MM.1S (cell line): ENCODE data around the gene HOMER2.

ENCODE experiments used
- DNase-seq: peaks from one replicate; pipeline ENCODE4 v3.0.0-alpha.2; 2015
- H2AFZ ChIP-seq: fragments of 300-600 bp; sonication (generic); 2 replicates; pipeline ENCODE4 v1.6.0; 2016; ENCODE audit warnings: antibody characterized with exemption, low read length
- H3F3A ChIP-seq: fragments of 300-600 bp; sonication (generic); 2 replicates; pipeline ENCODE4 v1.6.1; 2016; ENCODE audit warnings: mild to moderate bottlenecking, antibody characterized with exemption, low read length, moderate library complexity, mixed read lengths; ENCODE audit not compliant: insufficient read depth
- H3K27ac ChIP-seq: fragments of 300-600 bp; sonication (generic); 2 replicates; pipeline ENCODE4 v1.5.1; 2016; ENCODE audit warnings: mild to moderate bottlenecking, low read length
- H3K27me3 ChIP-seq: fragments of 300-600 bp; sonication (generic); replicated peaks from 2 replicates; pipeline ENCODE4 v1.6.0; 2016; ENCODE audit warnings: low read length; ENCODE audit not compliant: insufficient read depth
- H3K36me3 ChIP-seq: fragments of 300-600 bp; sonication (generic); replicated peaks from 2 replicates; pipeline ENCODE4 v1.6.1; 2016; ENCODE audit warnings: mild to moderate bottlenecking, low read length, mixed read lengths; ENCODE audit not compliant: insufficient read depth
- H3K4me1 ChIP-seq: fragments of 300-600 bp; sonication (generic); 2 replicates; pipeline ENCODE4 v1.6.1; 2016; ENCODE audit warnings: low read length, mixed read lengths
- H3K4me2 ChIP-seq: fragments of 300-600 bp; sonication (generic); 2 replicates; pipeline ENCODE4 v1.6.0; 2016; ENCODE audit warnings: low read depth, low read length
- H3K4me3 ChIP-seq: fragments of 300-600 bp; sonication (generic); 2 replicates; pipeline ENCODE4 v1.5.1; 2016; ENCODE audit warnings: low read length, mixed read lengths
- H3K79me2 ChIP-seq: fragments of 300-600 bp; sonication (generic); 2 replicates; pipeline ENCODE4 v1.6.1; 2016; ENCODE audit warnings: mixed run types, low read length, mixed read lengths
- H3K9ac ChIP-seq: fragments of 300-600 bp; sonication (generic); 2 replicates; pipeline ENCODE4 v1.6.1; 2016; ENCODE audit warnings: low read length, mixed read lengths
- H3K9me2 ChIP-seq: fragments of 300-600 bp; sonication (generic); replicated peaks from 2 replicates; pipeline ENCODE4 v1.6.1; 2016; ENCODE audit warnings: mild to moderate bottlenecking, low read length, mixed read lengths; ENCODE audit not compliant: insufficient read depth
- H3K9me3 ChIP-seq: fragments of 300-600 bp; sonication (generic); replicated peaks from 2 replicates; pipeline ENCODE4 v1.6.1; 2016; ENCODE audit warnings: mild to moderate bottlenecking, low read length, mixed read lengths; ENCODE audit not compliant: insufficient read depth
- H4K20me1 ChIP-seq: fragments of 300-600 bp; sonication (generic); 2 replicates; pipeline ENCODE4 v1.6.1; 2016; ENCODE audit warnings: mild to moderate bottlenecking, low read length, moderate library complexity, mixed read lengths; ENCODE audit not compliant: insufficient read depth
- EZH2 ChIP-seq: fragments of 300-600 bp; sonication (generic); optimal IDR thresholded peaks from 2 replicates; pipeline ENCODE3; 2017; ENCODE audit warnings: low read depth, mild to moderate bottlenecking, antibody characterized with exemption, low read length, mixed read lengths
- EZH2phosphoT487 ChIP-seq: fragments of 300-600 bp; sonication (generic); IDR thresholded peaks from 2 replicates; pipeline ENCODE4 v1.6.1; 2018; ENCODE audit warnings: antibody characterized with exemption, low read length
- TF ChIP-seq, protein P1 (sequence below): fragments of 300-600 bp; sonication (generic); IDR thresholded peaks from 2 replicates; pipeline ENCODE4 v1.5.1; 2016; ENCODE audit warnings: antibody characterized with exemption, low read length, mixed read lengths

The HOMER2 gene

DNA sequence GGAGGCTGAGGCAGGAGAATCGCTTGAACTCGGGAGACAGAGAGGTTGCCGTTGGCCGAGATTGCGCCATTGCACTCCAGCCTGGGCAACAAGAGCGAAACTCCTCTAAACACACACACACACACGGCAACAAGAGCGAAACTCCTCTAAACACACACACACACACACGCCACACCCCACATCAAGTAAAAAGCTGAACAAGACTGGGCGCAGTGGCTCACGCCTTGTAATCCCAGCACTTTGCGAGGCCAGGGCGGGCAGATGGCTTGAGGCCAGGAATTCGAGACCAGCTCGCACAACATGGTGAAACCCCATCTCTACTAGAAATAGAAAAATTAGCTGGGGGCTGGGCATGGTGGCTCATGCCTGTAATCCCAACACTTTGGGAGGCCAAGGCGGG, 49.0 kb downstream of the HOMER2 start:
- no peaks in the 10 kb centered on the region for H3K9me2 ChIP-seq
- H4K20me1 ChIP-seq = no peaks in the 10 kb centered on the region
- H3K27me3 ChIP-seq = no peaks in the 10 kb centered on the region
- no peak overlapping the region for H3K4me2 ChIP-seq
- no peaks in the 10 kb centered on the region for H3K4me1 ChIP-seq
- no peak overlapping the region for H3K27ac ChIP-seq
- H3K4me3 ChIP-seq = no peak overlapping the region
- H3K36me3 ChIP-seq = no peaks in the 10 kb centered on the region
- no peak for DNase-seq
- TF ChIP-seq EZH2 (no peak), EZH2phosphoT487 (no peak)
- TF ChIP-seq, protein P1, sequence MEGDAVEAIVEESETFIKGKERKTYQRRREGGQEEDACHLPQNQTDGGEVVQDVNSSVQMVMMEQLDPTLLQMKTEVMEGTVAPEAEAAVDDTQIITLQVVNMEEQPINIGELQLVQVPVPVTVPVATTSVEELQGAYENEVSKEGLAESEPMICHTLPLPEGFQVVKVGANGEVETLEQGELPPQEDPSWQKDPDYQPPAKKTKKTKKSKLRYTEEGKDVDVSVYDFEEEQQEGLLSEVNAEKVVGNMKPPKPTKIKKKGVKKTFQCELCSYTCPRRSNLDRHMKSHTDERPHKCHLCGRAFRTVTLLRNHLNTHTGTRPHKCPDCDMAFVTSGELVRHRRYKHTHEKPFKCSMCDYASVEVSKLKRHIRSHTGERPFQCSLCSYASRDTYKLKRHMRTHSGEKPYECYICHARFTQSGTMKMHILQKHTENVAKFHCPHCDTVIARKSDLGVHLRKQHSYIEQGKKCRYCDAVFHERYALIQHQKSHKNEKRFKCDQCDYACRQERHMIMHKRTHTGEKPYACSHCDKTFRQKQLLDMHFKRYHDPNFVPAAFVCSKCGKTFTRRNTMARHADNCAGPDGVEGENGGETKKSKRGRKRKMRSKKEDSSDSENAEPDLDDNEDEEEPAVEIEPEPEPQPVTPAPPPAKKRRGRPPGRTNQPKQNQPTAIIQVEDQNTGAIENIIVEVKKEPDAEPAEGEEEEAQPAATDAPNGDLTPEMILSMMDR = no peak
- no peak overlapping the region for H2AFZ ChIP-seq
- no peaks in the 10 kb centered on the region for H3K79me2 ChIP-seq
- no peaks in the 10 kb centered on the region for H3K9me3 ChIP-seq
- no peak overlapping the region for H3K9ac ChIP-seq
- no peaks in the 10 kb centered on the region for H3F3A ChIP-seq

DNA sequence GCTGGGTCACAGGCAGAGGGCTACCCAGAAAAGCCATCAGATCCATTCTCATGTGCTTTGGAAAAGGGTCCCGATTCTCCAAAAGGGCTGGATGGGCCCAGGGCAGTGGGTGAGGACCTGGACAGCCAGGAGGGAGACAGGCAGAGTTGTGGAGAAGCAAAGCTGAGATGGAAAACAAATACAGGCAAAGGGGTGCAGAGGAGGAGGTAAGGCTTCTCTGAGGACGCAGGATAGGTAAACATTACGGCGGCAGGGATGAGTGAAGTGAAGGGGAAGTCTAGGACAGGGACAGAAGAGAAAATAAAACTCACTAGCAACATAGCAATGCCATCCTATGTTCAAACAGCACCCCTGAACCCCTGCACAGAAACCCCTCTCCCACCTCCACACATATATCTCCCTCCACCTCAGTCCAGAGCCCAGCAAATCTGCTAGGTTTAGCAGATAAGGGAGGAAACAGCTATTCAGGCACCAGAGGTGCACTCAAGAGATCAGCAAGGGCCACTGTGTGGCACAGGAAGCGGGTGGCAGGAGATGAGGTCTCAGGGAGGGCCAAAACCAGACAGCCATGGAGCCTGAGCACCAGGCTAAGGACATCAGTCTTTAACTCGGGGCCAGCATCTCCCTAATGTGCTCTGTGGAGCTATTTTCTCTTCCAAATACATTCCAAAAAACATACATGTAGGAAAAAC, 51.3 kb downstream of the HOMER2 start:
- DNase-seq = no peak
- H3K4me2 ChIP-seq = no peak overlapping the region
- H2AFZ ChIP-seq = no peak overlapping the region
- H3F3A ChIP-seq = no peaks in the 10 kb centered on the region
- H3K36me3 ChIP-seq = no peaks in the 10 kb centered on the region
- H3K27ac ChIP-seq = no peak overlapping the region
- no peaks in the 10 kb centered on the region for H3K4me1 ChIP-seq
- no peak overlapping the region for H3K4me3 ChIP-seq
- H3K9me2 ChIP-seq = no peaks in the 10 kb centered on the region
- no peaks in the 10 kb centered on the region for H3K9me3 ChIP-seq
- no peak for TF ChIP-seq EZH2
- TF ChIP-seq EZH2phosphoT487 = no peak
- TF ChIP-seq, protein P1 = no peak
- H4K20me1 ChIP-seq = no peaks in the 10 kb centered on the region
- H3K9ac ChIP-seq = no peak overlapping the region
- H3K27me3 ChIP-seq = no peaks in the 10 kb centered on the region
- H3K79me2 ChIP-seq = no peaks in the 10 kb centered on the region

DNA sequence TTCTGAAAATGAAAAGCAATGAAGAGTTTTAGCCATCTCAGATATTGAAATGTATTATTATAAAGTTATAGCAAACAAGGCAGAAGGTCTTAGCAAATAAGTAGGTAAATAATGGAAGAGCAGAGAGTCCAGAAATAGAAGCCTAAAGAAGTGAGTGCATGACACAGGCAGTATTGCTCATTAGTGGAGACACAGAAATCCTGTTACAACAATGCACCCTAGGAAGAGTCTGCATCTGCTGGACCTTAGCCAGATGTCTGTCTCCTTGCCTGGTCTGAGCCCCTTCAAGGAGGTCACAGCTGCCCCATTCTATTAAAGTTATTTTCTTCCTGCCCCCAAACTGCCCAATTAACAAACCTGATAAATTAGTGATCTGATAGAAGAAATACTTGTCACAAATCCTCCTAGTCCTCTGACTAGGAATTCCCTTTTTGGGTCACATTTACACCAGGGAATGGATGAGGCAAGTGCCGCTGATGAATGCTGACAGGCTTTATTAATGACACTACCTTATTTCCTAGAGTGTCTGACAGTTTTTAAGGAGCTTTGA, 51.9 kb downstream of the HOMER2 start:
- Histone ChIP-seq H3K4me3 (no peak overlapping the region), H3K27me3 (no peaks in the 10 kb centered on the region), H4K20me1 (no peaks in the 10 kb centered on the region), H3K27ac (no peak overlapping the region), H3K9me3 (no peaks in the 10 kb centered on the region), H3K36me3 (no peaks in the 10 kb centered on the region), H3K9me2 (no peaks in the 10 kb centered on the region), H3F3A (no peaks in the 10 kb centered on the region), H3K79me2 (no peaks in the 10 kb centered on the region), H3K4me2 (no peak overlapping the region), H2AFZ (no peak overlapping the region), H3K4me1 (no peaks in the 10 kb centered on the region), H3K9ac (no peak overlapping the region)
- no peak for DNase-seq
- no peak for TF ChIP-seq EZH2
- TF ChIP-seq, protein P1 = no peak
- TF ChIP-seq EZH2phosphoT487 = no peak
